ENCODE results near the gene FGGY. TPM values are rescaled to one million over a fixed set of nuclear protein-coding genes. Genes with fewer than 3 reads are reported as not detected.

Gene FGGY
- total RNA-seq, 1 donor from 2014 or later = 32.5 TPM

- Histone ChIP-seq H3F3A (ENCODE audit: low read depth) (no peaks in the 10 kb centered on the region), H3K27ac (no peak overlapping the region), H3K79me2 (ENCODE audit: low read depth) (no peaks in the 10 kb centered on the region), H3K4me2 (no peak overlapping the region), H2AFZ (replicated peaks) (no peak overlapping the region), H3K4me1 (no peaks in the 10 kb centered on the region), H3K36me3 (no peaks in the 10 kb centered on the region), H3K9me3 (ENCODE audit: low read depth) (no peaks in the 10 kb centered on the region), H3K27me3 (no peaks in the 10 kb centered on the region), H4K20me1 (ENCODE audit: low read depth) (no peaks in the 10 kb centered on the region), H3K4me3 (no peak overlapping the region), H3K9ac (no peak overlapping the region)
- H3K27me3 Mint-ChIP-seq (ENCODE audit: insufficient read depth, low read depth) = peaks cover 4% of the 10 kb centered on the region
- no peak overlapping the region for H3K4me3 Mint-ChIP-seq
- no peak for DNase-seq (ENCODE audit: low spot score)
- no peak overlapping the region for H3K27ac Mint-ChIP-seq
- TF ChIP-seq EZH2phosphoT487 (IDR thresholded peaks at IDR 0.05) (no peak), EZH2 (IDR thresholded peaks at IDR 0.05) (no peak)
- TF ChIP-seq, protein P1, sequence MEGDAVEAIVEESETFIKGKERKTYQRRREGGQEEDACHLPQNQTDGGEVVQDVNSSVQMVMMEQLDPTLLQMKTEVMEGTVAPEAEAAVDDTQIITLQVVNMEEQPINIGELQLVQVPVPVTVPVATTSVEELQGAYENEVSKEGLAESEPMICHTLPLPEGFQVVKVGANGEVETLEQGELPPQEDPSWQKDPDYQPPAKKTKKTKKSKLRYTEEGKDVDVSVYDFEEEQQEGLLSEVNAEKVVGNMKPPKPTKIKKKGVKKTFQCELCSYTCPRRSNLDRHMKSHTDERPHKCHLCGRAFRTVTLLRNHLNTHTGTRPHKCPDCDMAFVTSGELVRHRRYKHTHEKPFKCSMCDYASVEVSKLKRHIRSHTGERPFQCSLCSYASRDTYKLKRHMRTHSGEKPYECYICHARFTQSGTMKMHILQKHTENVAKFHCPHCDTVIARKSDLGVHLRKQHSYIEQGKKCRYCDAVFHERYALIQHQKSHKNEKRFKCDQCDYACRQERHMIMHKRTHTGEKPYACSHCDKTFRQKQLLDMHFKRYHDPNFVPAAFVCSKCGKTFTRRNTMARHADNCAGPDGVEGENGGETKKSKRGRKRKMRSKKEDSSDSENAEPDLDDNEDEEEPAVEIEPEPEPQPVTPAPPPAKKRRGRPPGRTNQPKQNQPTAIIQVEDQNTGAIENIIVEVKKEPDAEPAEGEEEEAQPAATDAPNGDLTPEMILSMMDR (IDR thresholded peaks at IDR 0.05) = no peak
- no peaks in the 10 kb centered on the region for H3K9me3 Mint-ChIP-seq
- no peaks in the 10 kb centered on the region for H3K36me3 Mint-ChIP-seq
- peaks cover 14% of the 10 kb centered on the region for H3K4me1 Mint-ChIP-seq
Observed at GRCh38 chr1:59433440-59433813, 136.5 kb downstream of the FGGY start.

DNA sequence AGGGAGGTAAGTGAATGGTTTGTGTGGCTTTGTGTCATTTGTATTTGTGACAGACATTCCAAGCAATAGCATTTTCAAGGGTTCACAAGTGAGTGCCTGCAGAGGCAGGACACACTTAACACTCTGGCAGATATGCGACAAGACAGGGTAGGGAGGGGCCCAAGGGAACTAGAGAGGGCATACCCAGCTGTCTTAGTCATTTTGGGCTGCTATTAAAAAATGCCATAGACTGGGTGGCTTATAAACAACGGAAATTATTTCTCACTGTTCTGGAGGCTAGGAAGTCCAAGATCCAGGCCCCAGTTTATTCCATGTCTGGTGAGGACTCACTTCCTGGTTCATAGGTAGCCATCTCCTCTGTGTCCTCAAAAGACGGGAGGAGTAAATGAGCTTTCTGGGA, 137.4 kb downstream of the FGGY start:
- H3K4me1 Mint-ChIP-seq = peaks cover 14% of the 10 kb centered on the region
- no peaks in the 10 kb centered on the region for H3K36me3 Mint-ChIP-seq
- H3K27ac Mint-ChIP-seq = no peak overlapping the region
- Histone ChIP-seq H3K4me1 (no peaks in the 10 kb centered on the region), H3F3A (ENCODE audit: low read depth) (no peaks in the 10 kb centered on the region), H3K9ac (no peak overlapping the region), H3K27me3 (no peaks in the 10 kb centered on the region), H3K36me3 (no peaks in the 10 kb centered on the region), H3K9me3 (ENCODE audit: low read depth) (no peaks in the 10 kb centered on the region), H3K79me2 (ENCODE audit: low read depth) (no peaks in the 10 kb centered on the region), H4K20me1 (ENCODE audit: low read depth) (no peaks in the 10 kb centered on the region), H2AFZ (replicated peaks) (no peak overlapping the region), H3K4me2 (no peak overlapping the region), H3K4me3 (no peak overlapping the region), H3K27ac (no peak overlapping the region)
- peaks cover 4% of the 10 kb centered on the region for H3K27me3 Mint-ChIP-seq (ENCODE audit: insufficient read depth, low read depth)
- no peak overlapping the region for H3K4me3 Mint-ChIP-seq
- DNase-seq (ENCODE audit: low spot score) = no peak
- TF ChIP-seq, protein P1 (IDR thresholded peaks at IDR 0.05) = no peak
- no peak for TF ChIP-seq EZH2 (IDR thresholded peaks at IDR 0.05)
- TF ChIP-seq EZH2phosphoT487 (IDR thresholded peaks at IDR 0.05) = no peak
- no peaks in the 10 kb centered on the region for H3K9me3 Mint-ChIP-seq

GRCh38 chr1:59436637-59437036, 139.7 kb downstream of the FGGY start:
- peaks cover 4% of the 10 kb centered on the region for H3K27me3 Mint-ChIP-seq (ENCODE audit: insufficient read depth, low read depth)
- no peaks in the 10 kb centered on the region for H3K9me3 Mint-ChIP-seq
- no peak for TF ChIP-seq EZH2 (IDR thresholded peaks at IDR 0.05)
- TF ChIP-seq, protein P1 (IDR thresholded peaks at IDR 0.05) = no peak
- TF ChIP-seq EZH2phosphoT487 (IDR thresholded peaks at IDR 0.05) = no peak
- Histone ChIP-seq H3K9ac (no peak overlapping the region), H3K36me3 (no peaks in the 10 kb centered on the region), H3K4me2 (no peak overlapping the region), H3K4me3 (no peak overlapping the region), H2AFZ (replicated peaks) (no peak overlapping the region), H3F3A (ENCODE audit: low read depth) (no peaks in the 10 kb centered on the region), H3K27ac (no peak overlapping the region), H3K4me1 (no peaks in the 10 kb centered on the region), H4K20me1 (ENCODE audit: low read depth) (no peaks in the 10 kb centered on the region), H3K79me2 (ENCODE audit: low read depth) (no peaks in the 10 kb centered on the region), H3K9me3 (ENCODE audit: low read depth) (no peaks in the 10 kb centered on the region), H3K27me3 (no peaks in the 10 kb centered on the region)
- H3K4me3 Mint-ChIP-seq = no peak overlapping the region
- peak overlapping the region; percentile 48 for H3K27ac Mint-ChIP-seq
- no peaks in the 10 kb centered on the region for H3K36me3 Mint-ChIP-seq
- no peak for DNase-seq (ENCODE audit: low spot score)
- peaks cover 14% of the 10 kb centered on the region for H3K4me1 Mint-ChIP-seq

Measured in neural progenitor cell (in vitro differentiated cells).